PC-9 (cell line): ENCODE results near the gene TMEM120A. TPM values are rescaled to one million over a fixed set of nuclear protein-coding genes. Genes with fewer than 3 reads are reported as not detected.

Experiments used
- BruUV-seq: library from RNA; stranded (reverse); fragments of 400-500 nt; replicated peaks from 2 replicates; lab custom pipeline; 2021; lab: Mats Ljungman, UMichigan
- CTCF ChIA-PET: fragments of 300-600 bp; sonication (Branson Sonifier 250); formaldehyde crosslinking; loops from one replicate; lab custom pipeline; 2022; ENCODE audit warnings: antibody characterized with exemption; lab: Charles Lee
- POLR2A ChIA-PET: fragments of 300-600 bp; sonication (Branson Sonifier 250); formaldehyde crosslinking; loops from one replicate; lab custom pipeline; 2022; ENCODE audit warnings: antibody characterized with exemption; ENCODE audit not compliant: unreplicated experiment; lab: Charles Lee
- DNase-seq, 2 experiments: peaks; one replicate each; pipeline versions ENCODE4 v3.0.0 to v3.0.0-alpha.2; 2015 to 2022; ENCODE audit warnings: mixed read lengths in 1 of 2
- H2AFZ ChIP-seq: fragments of 200-600 bp; sonication (generic); 2 replicates; pipeline ENCODE4 v1.8.1; 2017; ENCODE audit warnings: antibody characterized with exemption
- H3F3A ChIP-seq: fragments of 200-600 bp; sonication (generic); 2 replicates; pipeline ENCODE4 v1.8.1; 2017; ENCODE audit warnings: antibody characterized with exemption, mild to moderate bottlenecking, low read depth; ENCODE audit not compliant: insufficient read depth
- H3K27ac ChIP-seq: fragments of 200-600 bp; sonication (generic); 2 replicates; pipeline ENCODE4 v1.6.1; 2016; ENCODE audit warnings: mixed run types
- H3K27me3 ChIP-seq: fragments of 200-600 bp; sonication (generic); 2 replicates; pipeline ENCODE4 v1.6.1; 2016; ENCODE audit warnings: low read depth, mixed run types; ENCODE audit not compliant: insufficient read depth
- H3K36me3 ChIP-seq: fragments of 200-600 bp; sonication (generic); 2 replicates; pipeline ENCODE4 v1.6.1; 2016; ENCODE audit warnings: low read depth, mixed run types
- H3K4me1 ChIP-seq: fragments of 200-600 bp; sonication (generic); replicated peaks from 2 replicates; pipeline ENCODE4 v1.6.1; 2016; ENCODE audit warnings: mixed run types; ENCODE audit not compliant: insufficient read depth
- H3K4me2 ChIP-seq: fragments of 200-600 bp; sonication (generic); 2 replicates; pipeline ENCODE4 v1.6.1; 2017; ENCODE audit warnings: mixed run types
- H3K4me3 ChIP-seq: fragments of 200-600 bp; sonication (generic); 2 replicates; pipeline ENCODE4 v1.6.1; 2016; ENCODE audit warnings: mixed run types
- H3K79me2 ChIP-seq: fragments of 200-600 bp; sonication (generic); 2 replicates; pipeline ENCODE4 v1.6.1; 2017; ENCODE audit warnings: low read depth, mixed run types
- H3K9me2 ChIP-seq: fragments of 200-600 bp; sonication (generic); 2 replicates; pipeline ENCODE4 v1.8.1; 2017; ENCODE audit warnings: mild to moderate bottlenecking; ENCODE audit not compliant: insufficient read depth
- H3K9me3 ChIP-seq: fragments of 200-600 bp; sonication (generic); 2 replicates; pipeline ENCODE4 v1.8.1; 2016; ENCODE audit warnings: low read depth; ENCODE audit not compliant: insufficient read depth
- H4K20me1 ChIP-seq: fragments of 200-600 bp; sonication (generic); 2 replicates; pipeline ENCODE4 v1.8.1; 2017; ENCODE audit not compliant: insufficient read depth
- CTCF ChIP-seq: fragments of 200-600 bp; sonication (generic); conservative IDR thresholded peaks from 2 replicates; pipeline ENCODE4 v1.6.1; 2017; ENCODE audit warnings: mixed run types, antibody characterized with exemption, mild to moderate bottlenecking, moderate library complexity
- EZH2 ChIP-seq: fragments of 200-600 bp; sonication (generic); IDR thresholded peaks from 2 replicates; pipeline ENCODE4 v1.8.0; 2017; ENCODE audit warnings: antibody characterized with exemption, low read depth
- intact Hi-C: fragments of 100-400 bp; cut with micrococcal nuclease; formaldehyde crosslinking; loops from one replicate; pipeline ENCODE4 v1.10.0; 2022; ENCODE audit not compliant: unreplicated experiment
- total RNA-seq: library from RNA; stranded (reverse); gene quantifications from 2 replicates; pipeline ENCODE4 v1.2.3, GENCODE V29; 2021

TMEM120A gene
- total RNA-seq, 1 experiment from 2014 or later: 27.0 TPM

GRCh38 chr7:75981453-75982305, 12.7 kb downstream of the TMEM120A start:
- H3K27me3 ChIP-seq: no peaks in the 10 kb centered on the region
- no peaks in the 10 kb centered on the region for H3K4me1 ChIP-seq
- CTCF ChIA-PET: no interaction called here
- POLR2A ChIA-PET: interaction anchor here (0.6 to 0.7 kb wide), 2 partner anchors 117 to 409 kb away, joined by 5 to 18 read pairs; no protein-coding TSS in a partner anchor
- no peaks in the 10 kb centered on the region for H3K9me2 ChIP-seq
- H3K9me3 ChIP-seq: no peaks in the 10 kb centered on the region
- no peak for DNase-seq
- no peak overlapping the region for H3K27ac ChIP-seq
- no peaks in the 10 kb centered on the region for H3K79me2 ChIP-seq
- H2AFZ ChIP-seq: no peak overlapping the region
- 0 out of 2 replicates have a peak, but pooled peaks cover 6% of the 10 kb centered on the region for H3F3A ChIP-seq
- H3K4me2 ChIP-seq: no peak overlapping the region
- no peaks in the 10 kb centered on the region for H3K36me3 ChIP-seq
- intact Hi-C loops: no loop called here
- no peak overlapping the region for H3K4me3 ChIP-seq
- no peaks in the 10 kb centered on the region; the same call in 1 of the 2 replicates for H4K20me1 ChIP-seq
- TF ChIP-seq CTCF (no peak), EZH2 (no peak)
- BruUV-seq: no TSS peak

GRCh38 chr7:75981203-75981452, 13.3 kb downstream of the TMEM120A start:
- H3F3A ChIP-seq: 0 out of 2 replicates have a peak, but pooled peaks cover 6% of the 10 kb centered on the region
- no peak overlapping the region for H3K4me3 ChIP-seq
- no peaks in the 10 kb centered on the region for H3K4me1 ChIP-seq
- no peak overlapping the region for H3K27ac ChIP-seq
- no peaks in the 10 kb centered on the region for H3K9me2 ChIP-seq
- CTCF ChIA-PET: no interaction called here
- no peaks in the 10 kb centered on the region; the same call in 1 of the 2 replicates for H4K20me1 ChIP-seq
- no peak for TF ChIP-seq CTCF
- H3K79me2 ChIP-seq: no peaks in the 10 kb centered on the region
- H3K36me3 ChIP-seq: no peaks in the 10 kb centered on the region
- no peaks in the 10 kb centered on the region for H3K9me3 ChIP-seq
- intact Hi-C loops: no loop called here
- H3K4me2 ChIP-seq: no peak overlapping the region
- no peaks in the 10 kb centered on the region for H3K27me3 ChIP-seq
- POLR2A ChIA-PET: interaction anchor here (0.7 kb wide), 1 partner anchor 40 kb away, joined by 4 read pairs; no protein-coding TSS in a partner anchor
- no peak for DNase-seq
- no peak overlapping the region for H2AFZ ChIP-seq
- no TSS peak for BruUV-seq

- Histone ChIP-seq H3K4me2 (no peak overlapping the region), H4K20me1 (no peaks in the 10 kb centered on the region; the same call in 1 of the 2 replicates), H3K27ac (no peak overlapping the region), H3K36me3 (no peaks in the 10 kb centered on the region), H3K4me3 (no peak overlapping the region), H3K27me3 (no peaks in the 10 kb centered on the region), H2AFZ (no peak overlapping the region), H3K4me1 (no peaks in the 10 kb centered on the region), H3K79me2 (no peaks in the 10 kb centered on the region), H3K9me3 (no peaks in the 10 kb centered on the region), H3F3A (0 out of 2 replicates have a peak, but pooled peaks cover 6% of the 10 kb centered on the region), H3K9me2 (no peaks in the 10 kb centered on the region)
- CTCF ChIA-PET: no interaction called here
- intact Hi-C loops: no loop called here
- DNase-seq: no peak
- POLR2A ChIA-PET: interaction anchor here (0.7 kb wide), 1 partner anchor 40 kb away, joined by 4 read pairs; no protein-coding TSS in a partner anchor
- BruUV-seq: no TSS peak
- TF ChIP-seq EZH2 (no peak), CTCF (no peak)
These were observed 13.8 kb downstream of the TMEM120A start for GRCh38 chr7:75980430-75981202.
